ENCODE results near the gene RAI1.

The RAI1 gene

DNA sequence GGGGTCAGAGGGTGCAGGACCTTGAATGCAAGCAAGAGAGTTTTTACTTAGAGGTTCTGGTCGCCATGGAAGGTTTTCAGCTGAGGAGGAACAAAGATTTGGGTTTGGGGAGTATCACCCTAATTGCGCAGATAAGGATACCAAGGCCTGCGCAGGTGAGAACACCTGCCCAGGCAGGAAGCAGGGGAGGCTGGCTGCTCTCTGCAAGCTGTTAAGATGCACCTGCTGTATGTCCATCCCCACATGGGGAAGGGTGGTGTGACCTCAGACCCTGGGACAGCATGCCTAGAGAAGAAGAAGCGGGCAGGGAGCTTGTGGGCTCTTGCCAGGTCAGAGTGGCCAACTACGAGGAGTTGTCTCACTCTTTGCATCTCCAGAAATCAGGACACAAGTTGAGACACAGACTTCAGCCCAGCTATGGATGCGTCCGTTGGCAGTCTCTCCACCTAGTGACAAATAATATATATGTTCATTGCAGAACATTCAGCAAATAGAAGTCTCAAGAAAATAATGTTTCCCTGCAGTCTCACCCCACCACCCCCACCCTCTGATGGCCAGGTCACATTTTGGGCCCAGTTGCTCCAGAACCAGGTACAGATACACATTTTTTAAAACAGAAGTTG lies 77.8 kb downstream of the RAI1 start:
- Histone ChIP-seq H3K4me1 (ENCODE audit: control insufficient read depth, insufficient read depth, low read length, poor library complexity, severe bottlenecking) (peaks cover 11% of the 10 kb centered on the region), H3K4me3 (ENCODE audit: insufficient read depth, low read depth, low read length, poor library complexity, severe bottlenecking) (no peak overlapping the region), H3K36me3 (ENCODE audit: control insufficient read depth, insufficient read depth, low read length) (no peaks in the 10 kb centered on the region), H3K9me3 (ENCODE audit: control insufficient read depth, low read length) (no peaks in the 10 kb centered on the region), H3K27ac (ENCODE audit: insufficient read depth, low read length, poor library complexity, severe bottlenecking) (no peak overlapping the region), H3K27me3 (replicated peaks; ENCODE audit: control insufficient read depth, insufficient read depth, low read length, poor library complexity, severe bottlenecking) (no peaks in the 10 kb centered on the region)
- DNase-seq: no peak

DNA sequence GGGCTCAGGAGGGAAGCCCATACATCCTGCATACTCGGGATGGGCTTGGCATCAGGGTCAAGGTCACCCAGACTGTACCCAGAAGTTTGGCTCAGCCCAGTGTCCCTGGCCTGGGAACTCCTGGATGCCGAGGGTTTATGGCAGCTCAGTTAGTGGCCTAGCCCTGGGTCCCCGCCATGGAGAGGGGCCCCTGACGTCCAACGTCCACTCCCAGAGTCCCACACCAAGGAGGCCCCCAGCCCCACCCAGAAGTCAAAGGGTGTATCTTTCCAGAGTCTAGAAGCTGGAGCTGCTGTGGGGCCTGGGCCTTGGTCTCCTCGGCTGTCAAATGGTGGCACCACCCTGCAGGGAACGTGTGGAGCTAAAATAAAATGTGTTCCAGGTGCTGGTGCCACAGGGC lies 79.1 kb downstream of the RAI1 start:
- DNase-seq: no peak
- peaks cover 11% of the 10 kb centered on the region for H3K4me1 ChIP-seq (ENCODE audit: control insufficient read depth, insufficient read depth, low read length, poor library complexity, severe bottlenecking)
- H3K27ac ChIP-seq (ENCODE audit: insufficient read depth, low read length, poor library complexity, severe bottlenecking): no peak overlapping the region
- no peaks in the 10 kb centered on the region for H3K27me3 ChIP-seq (replicated peaks; ENCODE audit: control insufficient read depth, insufficient read depth, low read length, poor library complexity, severe bottlenecking)
- no peaks in the 10 kb centered on the region for H3K9me3 ChIP-seq (ENCODE audit: control insufficient read depth, low read length)
- H3K4me3 ChIP-seq (ENCODE audit: insufficient read depth, low read depth, low read length, poor library complexity, severe bottlenecking): no peak overlapping the region
- no peaks in the 10 kb centered on the region for H3K36me3 ChIP-seq (ENCODE audit: control insufficient read depth, insufficient read depth, low read length)

DNA sequence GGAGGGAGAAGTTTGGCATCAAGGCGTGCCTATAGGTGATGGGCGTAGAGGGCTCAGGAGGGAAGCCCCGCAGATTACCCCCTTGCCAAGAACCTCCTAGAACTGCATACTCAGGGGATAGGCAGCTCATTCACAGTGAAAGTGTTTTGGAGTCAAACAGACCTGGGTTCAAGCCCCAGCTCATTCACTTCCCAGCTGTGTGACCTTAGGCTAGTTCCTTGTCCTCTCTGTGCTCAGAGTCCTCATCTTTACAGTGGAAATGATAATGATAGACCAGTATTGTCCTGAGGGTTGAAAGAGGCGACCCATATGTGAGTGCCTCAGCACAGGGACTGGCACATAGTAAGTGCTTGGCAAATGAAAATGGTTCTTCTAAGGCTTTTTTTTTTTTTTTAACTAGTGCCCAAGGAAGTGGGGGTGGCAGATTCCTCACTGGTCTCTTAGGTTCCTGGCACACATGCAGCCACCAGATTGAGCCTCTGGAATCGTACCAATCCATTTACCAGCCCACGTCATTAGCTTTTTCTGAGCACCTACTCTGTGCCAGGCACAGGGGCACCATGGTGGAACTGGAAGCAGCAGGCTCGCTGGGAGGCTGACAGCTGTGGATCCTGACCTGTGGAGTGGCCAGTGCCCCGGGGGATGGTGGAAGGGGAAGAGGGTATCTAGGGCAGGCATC lies 79.8 kb downstream of the RAI1 start:
- no peak overlapping the region for H3K4me3 ChIP-seq (ENCODE audit: insufficient read depth, low read depth, low read length, poor library complexity, severe bottlenecking)
- H3K27me3 ChIP-seq (replicated peaks; ENCODE audit: control insufficient read depth, insufficient read depth, low read length, poor library complexity, severe bottlenecking): no peaks in the 10 kb centered on the region
- H3K36me3 ChIP-seq (ENCODE audit: control insufficient read depth, insufficient read depth, low read length): no peaks in the 10 kb centered on the region
- peaks cover 11% of the 10 kb centered on the region for H3K4me1 ChIP-seq (ENCODE audit: control insufficient read depth, insufficient read depth, low read length, poor library complexity, severe bottlenecking)
- no peak for DNase-seq
- no peaks in the 10 kb centered on the region for H3K9me3 ChIP-seq (ENCODE audit: control insufficient read depth, low read length)
- H3K27ac ChIP-seq (ENCODE audit: insufficient read depth, low read length, poor library complexity, severe bottlenecking): no peak overlapping the region

DNA sequence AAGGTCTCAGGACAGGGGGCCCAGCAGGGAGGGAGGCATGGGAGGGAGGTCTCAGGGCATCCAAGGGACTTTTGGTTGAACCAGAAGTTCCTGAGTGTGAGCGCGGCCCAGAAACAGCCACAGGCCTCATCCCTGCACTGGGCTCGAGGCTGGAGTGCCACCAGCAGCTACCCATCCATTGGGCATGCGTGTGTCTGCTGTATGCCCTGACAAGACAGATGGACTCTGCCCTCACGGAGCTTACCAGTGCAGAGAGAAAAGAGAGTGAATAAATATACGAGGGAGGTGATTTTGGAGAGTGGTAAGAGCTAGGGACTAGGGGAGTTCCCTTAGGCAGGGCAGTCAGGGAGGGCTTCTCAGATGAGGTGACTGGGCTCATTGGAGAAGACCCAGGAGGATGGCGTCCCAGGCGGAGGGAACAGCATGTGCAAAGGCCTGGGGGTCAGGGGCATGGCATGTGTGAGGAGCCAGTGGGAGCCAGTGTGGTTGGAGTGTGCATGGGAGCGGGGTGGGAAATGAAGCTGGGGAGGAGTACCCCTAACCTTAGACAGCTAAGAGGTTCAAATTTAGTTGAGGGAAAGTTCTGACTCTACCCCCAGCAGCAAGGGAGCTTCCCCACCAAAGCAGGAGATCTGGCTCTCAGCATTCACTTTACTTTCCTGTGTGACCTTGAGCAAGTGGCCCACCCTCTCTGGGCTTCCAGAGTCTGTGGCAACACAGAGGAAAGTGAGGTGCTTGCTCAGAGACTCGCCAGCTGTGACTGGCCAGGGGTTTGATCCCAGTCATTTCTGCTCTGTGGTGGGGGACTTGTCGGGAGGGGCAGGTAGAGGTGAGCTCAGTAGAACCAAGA lies 80.9 kb downstream of the RAI1 start:
- no peak overlapping the region for H3K27ac ChIP-seq (ENCODE audit: insufficient read depth, low read length, poor library complexity, severe bottlenecking)
- H3K4me1 ChIP-seq (ENCODE audit: control insufficient read depth, insufficient read depth, low read length, poor library complexity, severe bottlenecking): peaks cover 7% of the 10 kb centered on the region
- no peaks in the 10 kb centered on the region for H3K36me3 ChIP-seq (ENCODE audit: control insufficient read depth, insufficient read depth, low read length)
- no peak overlapping the region for H3K4me3 ChIP-seq (ENCODE audit: insufficient read depth, low read depth, low read length, poor library complexity, severe bottlenecking)
- H3K27me3 ChIP-seq (replicated peaks; ENCODE audit: control insufficient read depth, insufficient read depth, low read length, poor library complexity, severe bottlenecking): no peaks in the 10 kb centered on the region
- DNase-seq: no peak
- no peaks in the 10 kb centered on the region for H3K9me3 ChIP-seq (ENCODE audit: control insufficient read depth, low read length)

DNA sequence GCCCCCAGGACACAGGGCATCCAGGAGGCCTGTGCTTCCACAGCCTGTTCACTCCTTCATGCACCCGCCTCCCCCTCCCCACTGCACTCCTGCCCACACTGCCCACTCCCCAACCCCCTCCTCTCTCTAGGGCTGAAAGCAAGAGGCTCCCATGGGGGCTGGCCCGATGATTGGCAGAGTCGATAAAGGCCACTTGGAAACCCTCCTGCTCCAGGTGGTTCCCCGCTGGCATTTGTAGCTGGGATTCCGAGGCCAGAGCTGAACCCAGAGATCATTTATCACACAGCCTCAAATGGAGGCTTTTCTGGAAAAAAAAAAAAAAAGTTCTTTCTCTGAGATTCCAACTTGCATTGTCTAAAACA lies 81.5 kb downstream of the RAI1 start:
- Histone ChIP-seq H3K4me1 (ENCODE audit: control insufficient read depth, insufficient read depth, low read length, poor library complexity, severe bottlenecking) (peaks cover 1% of the 10 kb centered on the region), H3K36me3 (ENCODE audit: control insufficient read depth, insufficient read depth, low read length) (no peaks in the 10 kb centered on the region), H3K27ac (ENCODE audit: insufficient read depth, low read length, poor library complexity, severe bottlenecking) (no peak overlapping the region), H3K4me3 (ENCODE audit: insufficient read depth, low read depth, low read length, poor library complexity, severe bottlenecking) (no peak overlapping the region), H3K27me3 (replicated peaks; ENCODE audit: control insufficient read depth, insufficient read depth, low read length, poor library complexity, severe bottlenecking) (no peaks in the 10 kb centered on the region), H3K9me3 (ENCODE audit: control insufficient read depth, low read length) (no peaks in the 10 kb centered on the region)
- DNase-seq: no peak

DNA sequence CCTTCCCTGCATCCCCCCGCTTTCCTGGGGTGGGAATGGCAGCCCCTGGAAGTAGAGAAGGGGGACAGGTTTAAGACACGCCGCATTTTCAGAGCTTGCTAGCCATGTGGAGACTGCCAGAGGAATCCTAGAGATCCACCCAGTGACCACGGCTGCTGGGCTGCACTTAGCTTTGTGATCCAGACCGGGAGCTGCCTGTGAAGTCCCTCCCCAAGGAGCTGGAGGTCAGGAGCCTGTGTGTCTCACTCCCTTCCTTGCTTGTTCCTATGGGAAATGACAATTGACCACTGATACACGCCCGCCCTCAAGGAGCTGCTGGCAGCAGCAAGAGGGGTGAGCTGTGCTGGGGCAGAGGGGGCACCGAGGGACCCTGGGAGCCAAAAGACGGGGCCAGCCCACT lies 81.9 kb downstream of the RAI1 start:
- Histone ChIP-seq H3K4me1 (ENCODE audit: control insufficient read depth, insufficient read depth, low read length, poor library complexity, severe bottlenecking) (no peaks in the 10 kb centered on the region), H3K27ac (ENCODE audit: insufficient read depth, low read length, poor library complexity, severe bottlenecking) (no peak overlapping the region), H3K9me3 (ENCODE audit: control insufficient read depth, low read length) (no peaks in the 10 kb centered on the region), H3K4me3 (ENCODE audit: insufficient read depth, low read depth, low read length, poor library complexity, severe bottlenecking) (no peak overlapping the region), H3K27me3 (replicated peaks; ENCODE audit: control insufficient read depth, insufficient read depth, low read length, poor library complexity, severe bottlenecking) (no peaks in the 10 kb centered on the region), H3K36me3 (ENCODE audit: control insufficient read depth, insufficient read depth, low read length) (no peaks in the 10 kb centered on the region)
- DNase-seq: no peak

DNA sequence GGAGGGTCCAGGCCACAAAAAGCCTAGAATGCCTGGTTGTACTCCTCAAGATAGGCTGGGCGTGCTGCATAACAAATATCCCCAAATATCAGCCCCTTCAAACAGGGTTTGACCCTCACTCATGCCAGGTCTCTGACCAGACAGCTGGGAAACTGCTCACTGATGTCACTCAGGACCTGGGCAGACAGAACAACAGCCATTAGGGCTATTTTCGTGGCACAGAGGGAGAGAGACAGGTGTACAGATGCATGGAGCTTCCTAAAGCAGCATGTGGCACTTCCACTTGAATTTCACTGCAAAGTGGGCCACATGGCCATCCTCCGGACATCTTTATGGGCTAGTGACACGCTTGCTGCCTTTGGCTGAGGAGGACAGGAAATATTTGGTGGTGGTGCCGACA lies 82.5 kb downstream of the RAI1 start:
- H3K4me3 ChIP-seq (ENCODE audit: insufficient read depth, low read depth, low read length, poor library complexity, severe bottlenecking): no peak overlapping the region
- H3K9me3 ChIP-seq (ENCODE audit: control insufficient read depth, low read length): no peaks in the 10 kb centered on the region
- DNase-seq: no peak
- H3K27me3 ChIP-seq (replicated peaks; ENCODE audit: control insufficient read depth, insufficient read depth, low read length, poor library complexity, severe bottlenecking): no peaks in the 10 kb centered on the region
- H3K27ac ChIP-seq (ENCODE audit: insufficient read depth, low read length, poor library complexity, severe bottlenecking): no peak overlapping the region
- no peaks in the 10 kb centered on the region for H3K4me1 ChIP-seq (ENCODE audit: control insufficient read depth, insufficient read depth, low read length, poor library complexity, severe bottlenecking)
- no peaks in the 10 kb centered on the region for H3K36me3 ChIP-seq (ENCODE audit: control insufficient read depth, insufficient read depth, low read length)

- no peaks in the 10 kb centered on the region for H3K9me3 ChIP-seq (ENCODE audit: control insufficient read depth, low read length)
- H3K4me1 ChIP-seq (ENCODE audit: control insufficient read depth, insufficient read depth, low read length, poor library complexity, severe bottlenecking): no peaks in the 10 kb centered on the region
- no peak for DNase-seq
- no peak overlapping the region for H3K4me3 ChIP-seq (ENCODE audit: insufficient read depth, low read depth, low read length, poor library complexity, severe bottlenecking)
- no peaks in the 10 kb centered on the region for H3K27me3 ChIP-seq (replicated peaks; ENCODE audit: control insufficient read depth, insufficient read depth, low read length, poor library complexity, severe bottlenecking)
- no peaks in the 10 kb centered on the region for H3K36me3 ChIP-seq (ENCODE audit: control insufficient read depth, insufficient read depth, low read length)
- no peak overlapping the region for H3K27ac ChIP-seq (ENCODE audit: insufficient read depth, low read length, poor library complexity, severe bottlenecking)
Observed at GRCh38 chr17:17765359-17766076, 84.3 kb downstream of the RAI1 start.

DNA sequence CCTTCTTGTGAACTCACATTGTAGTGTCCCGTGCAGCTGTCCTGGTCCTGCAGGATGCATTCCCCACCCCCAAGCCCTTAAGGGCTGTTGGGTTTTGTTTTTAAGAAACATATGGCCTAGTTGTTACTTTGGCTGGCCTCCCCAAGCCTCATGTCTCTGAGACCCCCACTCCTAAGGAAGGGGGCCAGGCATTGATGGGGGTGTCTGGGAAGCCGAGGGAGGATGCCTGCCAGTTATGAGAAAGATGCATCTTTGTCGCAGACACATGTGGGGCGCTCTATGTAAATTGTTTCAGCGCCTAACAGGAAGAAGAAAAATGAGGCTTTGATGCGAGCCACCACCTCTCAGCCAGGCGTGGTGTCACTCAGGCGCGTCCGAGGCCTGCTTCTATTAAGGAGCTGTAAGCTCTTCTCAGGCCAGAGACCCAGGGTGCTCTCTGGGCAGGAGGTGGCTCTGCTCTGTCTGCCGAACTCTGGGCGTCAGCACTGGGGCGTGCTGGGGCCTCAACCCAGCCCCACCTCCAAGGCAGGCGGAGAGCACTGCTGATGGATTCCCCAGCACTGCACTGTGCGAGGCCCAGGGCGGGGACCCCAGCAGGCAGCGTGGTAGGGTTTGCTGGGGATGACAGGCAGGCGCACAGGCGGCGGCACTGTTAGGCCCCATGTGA lies 85.0 kb downstream of the RAI1 start:
- Histone ChIP-seq H3K9me3 (ENCODE audit: control insufficient read depth, low read length) (no peaks in the 10 kb centered on the region), H3K27ac (ENCODE audit: insufficient read depth, low read length, poor library complexity, severe bottlenecking) (no peak overlapping the region), H3K4me1 (ENCODE audit: control insufficient read depth, insufficient read depth, low read length, poor library complexity, severe bottlenecking) (no peaks in the 10 kb centered on the region), H3K4me3 (ENCODE audit: insufficient read depth, low read depth, low read length, poor library complexity, severe bottlenecking) (no peak overlapping the region), H3K27me3 (replicated peaks; ENCODE audit: control insufficient read depth, insufficient read depth, low read length, poor library complexity, severe bottlenecking) (no peaks in the 10 kb centered on the region), H3K36me3 (ENCODE audit: control insufficient read depth, insufficient read depth, low read length) (no peaks in the 10 kb centered on the region)
- DNase-seq: no peak
